ENCODE measurements around the gene SLC36A3.

Gene SLC36A3

DNA sequence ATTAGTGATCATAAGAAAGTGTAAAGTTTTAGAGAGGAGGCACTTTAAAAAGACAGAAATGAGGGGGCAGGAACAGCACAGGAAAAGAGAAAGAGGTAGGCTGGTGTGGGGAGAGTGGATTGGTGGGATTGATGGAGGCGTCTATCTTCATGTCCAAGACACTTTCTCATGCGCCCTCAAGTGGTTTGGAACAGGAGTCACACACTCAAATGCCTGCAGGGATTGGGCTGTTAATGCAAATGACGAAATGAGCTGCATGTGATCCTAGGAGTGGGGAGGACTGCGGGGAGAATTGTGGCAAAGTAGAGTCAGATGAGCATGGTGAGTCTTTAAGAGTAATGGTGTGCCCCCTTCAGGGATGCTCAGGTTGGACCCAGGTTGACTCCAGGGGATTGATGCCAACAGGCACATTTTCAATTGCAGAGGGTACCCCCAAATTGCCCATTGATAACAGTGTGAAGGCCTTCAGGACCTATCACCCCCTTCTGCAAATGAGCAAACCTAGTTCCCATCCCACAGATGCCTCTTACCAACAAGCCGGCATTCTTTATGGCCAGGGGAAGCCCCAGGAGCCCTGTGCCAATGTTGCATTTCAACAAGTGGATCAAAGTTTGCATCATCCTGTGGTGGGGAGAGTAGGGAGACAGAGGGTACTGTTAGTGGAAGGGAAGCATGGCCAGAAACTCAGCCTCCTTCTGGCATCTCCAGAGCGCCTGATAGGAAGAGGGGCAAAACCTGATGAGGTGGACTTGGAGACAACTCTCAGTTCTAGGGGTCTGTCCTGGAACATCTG, 5.3 kb downstream of the SLC36A3 start:
- no peak for DNase-seq (ENCODE audit: low read depth)

DNA sequence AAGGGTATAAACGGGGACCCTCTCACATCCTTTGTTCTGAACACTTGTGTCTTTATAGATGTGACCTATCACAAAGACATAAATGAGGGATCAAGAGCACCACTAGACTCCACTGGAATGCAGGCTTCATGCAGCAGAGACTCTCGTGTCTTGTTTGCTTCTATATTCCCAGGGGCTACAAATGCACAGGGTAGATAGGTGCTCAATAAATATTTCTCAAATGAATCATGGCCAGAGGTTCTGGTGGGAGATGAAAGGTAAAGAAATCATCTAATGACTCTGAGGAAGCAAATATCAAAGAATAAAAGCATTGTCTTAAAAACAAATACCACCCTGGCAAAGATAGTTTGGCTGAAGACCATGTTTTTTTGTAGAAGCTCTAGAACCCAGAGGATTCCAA, 6.6 kb downstream of the SLC36A3 start:
- DNase-seq (ENCODE audit: low read depth), result no peak

DNA sequence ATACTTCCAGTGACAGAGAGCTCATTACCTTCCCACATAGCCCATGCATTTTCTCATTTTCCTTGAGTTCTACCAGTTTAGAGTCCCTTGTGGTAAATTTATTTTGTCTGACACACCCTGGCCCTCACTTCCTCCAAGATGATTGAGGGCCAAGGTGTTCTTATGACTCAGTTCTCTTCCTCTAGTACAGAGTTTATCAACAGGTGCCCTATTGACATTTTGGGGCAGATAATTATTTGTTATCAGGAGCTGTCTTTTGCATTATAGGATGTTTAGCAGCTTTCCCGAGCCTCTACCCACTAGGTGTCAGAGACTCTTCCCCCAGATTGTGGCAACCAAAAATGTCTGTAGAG, 7.1 kb downstream of the SLC36A3 start:
- DNase-seq (ENCODE audit: low read depth), result no peak

DNA sequence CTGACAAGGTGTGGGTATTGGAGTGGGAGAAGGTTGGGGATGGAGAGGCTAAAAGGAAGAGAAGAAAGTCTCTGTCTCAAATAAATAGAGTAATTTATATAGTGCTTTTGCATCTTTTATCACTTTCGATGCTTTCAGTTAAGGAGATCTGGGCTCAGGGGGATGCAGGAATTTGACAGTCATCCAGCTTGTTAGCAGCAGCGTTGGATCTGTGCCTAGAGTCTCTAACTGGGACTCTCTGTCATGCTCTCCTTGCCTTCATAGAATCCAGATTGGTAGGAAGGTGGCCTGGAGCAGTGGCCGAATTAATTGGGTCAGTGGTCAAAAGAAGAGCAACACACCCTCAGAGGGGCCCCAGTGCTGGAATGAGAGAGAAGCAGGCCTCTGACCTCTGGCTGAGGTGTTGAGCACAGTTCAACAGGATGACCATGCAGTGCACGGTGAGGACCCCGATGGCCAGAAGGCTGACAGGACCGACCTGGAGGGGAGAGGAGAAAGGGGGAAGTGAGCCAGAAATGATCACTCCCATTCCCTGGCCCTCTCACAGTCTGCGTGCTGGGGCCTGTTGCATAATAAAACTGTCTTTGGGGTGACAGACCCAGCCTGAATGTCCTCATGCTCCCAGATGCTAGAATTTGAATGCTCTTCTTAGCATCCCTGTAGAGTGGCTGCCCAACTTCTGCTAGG, 7.6 kb downstream of the SLC36A3 start:
- DNase-seq (ENCODE audit: low read depth), result no peak

DNA sequence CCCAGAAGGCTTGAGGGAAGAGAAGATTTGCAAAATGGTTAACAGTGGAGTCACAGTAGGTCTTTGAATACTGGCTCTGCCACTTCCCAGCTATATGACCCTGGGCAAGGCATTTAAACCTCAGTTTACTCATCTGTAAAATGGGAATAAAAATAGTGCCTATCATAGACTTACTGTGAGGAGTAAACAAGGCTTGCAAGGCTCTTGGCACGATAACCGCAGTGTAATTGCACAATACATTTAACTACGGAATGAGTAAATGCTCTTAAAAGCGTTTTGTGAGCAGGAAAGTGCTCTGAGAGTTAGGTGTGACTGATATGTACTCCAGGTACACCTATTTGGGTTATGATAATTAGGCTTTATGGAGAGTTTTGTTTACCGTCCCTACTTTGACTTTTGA, 8.4 kb downstream of the SLC36A3 start:
- DNase-seq (ENCODE audit: low read depth), result no peak

DNA sequence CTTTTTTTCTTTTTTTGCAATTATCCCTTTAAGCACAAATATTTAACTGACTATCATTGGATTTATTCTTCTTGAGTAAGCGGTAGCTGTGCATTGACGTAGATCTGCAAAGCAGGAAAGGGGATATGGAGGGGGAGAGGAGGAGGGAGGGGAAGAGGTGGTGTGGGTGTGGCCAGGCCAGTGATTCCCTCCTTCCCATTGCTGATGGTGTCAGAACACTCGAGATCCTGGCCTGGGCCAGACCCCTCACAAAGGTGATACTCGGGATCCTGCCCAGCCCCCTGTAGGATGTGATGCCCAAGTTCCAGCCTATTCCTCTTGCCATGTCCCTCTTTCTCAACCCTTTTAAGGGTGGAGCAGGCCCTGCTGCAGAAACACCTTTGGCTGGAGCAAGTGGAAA, 9.9 kb downstream of the SLC36A3 start:
- no peak for DNase-seq (ENCODE audit: low read depth)

DNA sequence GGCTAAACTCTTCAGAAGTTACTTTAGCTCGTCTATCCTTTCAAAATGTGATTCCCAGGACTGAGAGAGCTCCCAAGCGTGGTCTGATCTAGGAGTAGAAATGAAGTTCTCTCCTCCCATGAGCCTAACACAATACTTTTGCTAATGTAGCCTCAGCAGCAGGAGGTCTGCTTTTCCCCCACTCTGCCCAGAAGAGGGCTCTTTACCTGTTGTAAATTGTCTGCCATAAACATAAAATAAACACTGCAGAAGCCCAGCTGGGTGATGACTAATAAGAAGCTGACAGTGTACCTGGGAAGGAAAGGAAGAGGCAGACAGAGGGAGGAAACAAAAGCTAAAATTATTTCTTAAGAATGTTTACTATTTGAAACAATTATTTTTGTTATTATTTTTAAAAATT, 15.4 kb downstream of the SLC36A3 start:
- no peak for DNase-seq (ENCODE audit: low read depth)

DNA sequence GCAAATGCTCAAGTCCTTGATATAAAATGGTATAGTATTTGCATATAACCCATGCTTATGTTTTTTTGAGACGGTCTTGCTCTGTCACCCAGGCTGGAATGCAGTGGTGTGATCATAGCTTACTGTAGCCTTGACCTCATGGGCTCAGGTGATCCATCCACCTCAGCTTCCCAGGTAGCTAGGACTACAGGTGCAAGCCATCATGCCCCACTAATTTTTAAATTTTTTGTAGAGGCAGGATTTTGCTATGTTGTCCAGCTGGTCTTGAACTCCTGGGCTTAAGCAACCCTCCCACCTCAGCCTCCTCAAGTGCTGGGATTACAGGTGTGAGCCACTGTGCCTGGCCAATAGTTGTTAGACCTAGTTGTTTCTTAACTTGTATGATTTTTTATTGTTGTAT, 17.3 kb downstream of the SLC36A3 start:
- no peak for DNase-seq (ENCODE audit: low read depth)

DNA sequence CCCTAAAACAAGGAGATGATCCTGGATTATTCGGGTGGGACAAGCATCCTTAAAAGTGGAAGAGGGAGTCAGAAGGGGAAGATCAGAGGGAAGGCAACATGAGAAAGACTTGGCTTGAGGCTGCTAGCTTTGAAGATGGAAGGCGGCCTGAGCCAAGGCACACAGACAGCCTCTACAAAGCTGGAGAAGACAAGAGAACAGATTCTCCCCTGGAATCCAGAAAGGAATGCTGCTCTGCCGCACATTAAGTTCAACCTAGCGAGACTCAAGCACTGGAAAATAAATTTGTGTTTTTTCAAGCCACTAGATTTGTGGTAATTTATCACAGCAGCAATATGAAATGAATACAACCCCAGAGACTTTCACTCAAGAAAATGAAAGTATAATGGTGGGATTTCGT, 17.9 kb downstream of the SLC36A3 start:
- no peak for DNase-seq (ENCODE audit: low read depth)

DNA sequence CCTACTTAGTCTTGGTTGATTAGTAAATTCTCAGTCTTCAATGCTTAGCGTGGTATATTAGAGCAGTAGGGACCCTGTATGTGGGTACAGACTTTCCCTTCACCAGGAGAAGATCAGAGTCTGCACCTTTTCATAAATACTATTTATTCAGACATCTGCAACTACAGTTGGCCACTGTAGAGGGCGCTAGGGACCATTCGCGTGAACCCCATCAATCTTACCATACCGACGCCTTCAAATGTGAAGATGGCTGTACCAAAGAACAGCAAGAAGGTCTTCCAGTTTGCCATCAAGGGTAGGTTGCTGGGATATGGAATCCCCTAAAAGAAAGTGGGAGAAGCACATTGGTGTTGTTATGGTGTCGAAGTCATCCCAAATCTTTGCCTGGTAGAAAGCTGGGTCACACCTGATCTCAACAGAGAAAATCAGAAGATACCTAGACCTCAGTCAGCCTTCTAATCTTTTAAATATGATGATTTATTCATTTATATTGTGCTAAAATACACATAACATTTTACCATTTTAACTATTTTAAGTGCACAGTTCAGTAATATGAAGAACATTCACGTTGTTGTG, 19.1 kb downstream of the SLC36A3 start:
- DNase-seq (ENCODE audit: low read depth), result no peak

DNA sequence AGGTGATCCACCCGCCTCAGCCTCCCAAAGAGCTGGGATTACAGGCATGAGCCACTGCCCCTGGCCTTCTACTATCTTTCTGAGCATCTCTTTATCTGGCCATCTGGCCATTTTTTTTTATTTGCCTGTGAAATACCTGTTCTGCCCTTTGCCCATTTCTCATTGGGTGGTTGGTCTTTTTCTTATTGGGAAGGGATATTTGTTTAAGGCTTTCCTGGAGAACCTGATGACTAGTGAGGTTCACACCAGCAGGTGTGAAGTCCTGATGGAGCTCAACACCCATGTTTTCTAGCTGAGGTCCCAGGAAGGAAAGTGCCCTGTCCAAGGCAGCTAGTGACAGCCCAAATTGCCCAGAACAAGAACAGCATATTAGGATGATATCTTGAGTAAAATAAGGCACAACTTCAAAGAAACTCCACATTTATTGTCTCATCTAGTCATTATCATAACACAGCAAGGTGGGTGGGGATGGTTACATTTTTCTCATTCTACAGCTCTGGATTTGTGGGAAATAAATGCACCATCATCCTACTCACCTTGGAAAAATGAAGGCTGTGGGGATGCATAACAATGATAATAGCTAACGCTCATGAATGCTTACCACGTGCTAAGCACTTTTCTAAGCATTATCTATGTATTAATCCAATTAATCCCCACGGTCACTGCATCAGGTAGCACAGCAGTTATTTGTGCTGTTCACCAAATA, 20.3 kb downstream of the SLC36A3 start:
- no peak for DNase-seq (ENCODE audit: low read depth)

DNA sequence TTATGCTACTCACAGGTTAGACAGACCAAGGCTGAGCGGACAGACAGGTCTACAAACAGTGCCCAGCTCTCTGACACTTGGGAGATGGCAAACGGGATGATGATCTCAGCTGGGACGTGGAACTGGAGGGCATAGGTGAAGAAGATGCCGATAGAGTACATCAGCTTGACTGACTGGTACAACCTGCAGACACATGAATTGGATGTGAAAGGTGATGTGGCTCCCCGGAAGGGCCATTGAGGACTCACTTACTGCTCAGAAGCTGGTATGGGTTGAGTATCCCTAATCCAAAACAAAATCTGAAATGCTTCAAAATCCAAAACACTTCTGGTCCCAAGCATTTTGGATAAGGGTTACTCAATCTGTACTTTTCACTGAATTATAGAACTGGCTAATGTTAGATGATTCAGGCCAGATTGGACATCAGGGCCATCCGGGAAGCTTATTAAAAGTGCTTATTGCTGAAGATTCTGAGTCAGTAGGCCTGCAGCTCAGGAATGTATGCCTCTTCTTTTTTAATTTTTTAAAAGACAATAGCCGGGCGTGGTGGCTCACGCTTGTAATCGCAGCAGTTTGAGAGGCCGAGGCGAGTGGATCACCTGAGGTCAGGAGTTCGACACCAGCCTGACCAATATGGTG, 22.4 kb downstream of the SLC36A3 start:
- no peak for DNase-seq (ENCODE audit: low read depth)

DNA sequence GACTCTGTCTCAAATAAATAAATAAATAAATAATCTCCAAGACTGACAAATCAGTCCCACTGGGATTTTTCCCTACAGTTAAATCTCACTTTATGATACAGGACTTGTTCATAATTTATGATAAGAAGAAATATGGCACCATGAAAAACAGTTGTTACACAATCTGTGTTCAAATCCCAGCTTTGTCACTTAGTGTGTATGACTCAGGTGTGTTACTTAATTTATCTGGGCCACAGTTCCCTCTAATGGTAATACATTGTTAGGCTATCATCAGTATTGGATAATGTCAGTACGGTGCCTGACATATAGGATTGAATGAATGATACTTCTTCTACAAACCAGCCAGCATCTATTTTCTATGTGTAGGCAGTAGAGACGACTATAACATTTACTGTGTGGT, 23.1 kb downstream of the SLC36A3 start:
- DNase-seq (ENCODE audit: low read depth), result no peak

DNA sequence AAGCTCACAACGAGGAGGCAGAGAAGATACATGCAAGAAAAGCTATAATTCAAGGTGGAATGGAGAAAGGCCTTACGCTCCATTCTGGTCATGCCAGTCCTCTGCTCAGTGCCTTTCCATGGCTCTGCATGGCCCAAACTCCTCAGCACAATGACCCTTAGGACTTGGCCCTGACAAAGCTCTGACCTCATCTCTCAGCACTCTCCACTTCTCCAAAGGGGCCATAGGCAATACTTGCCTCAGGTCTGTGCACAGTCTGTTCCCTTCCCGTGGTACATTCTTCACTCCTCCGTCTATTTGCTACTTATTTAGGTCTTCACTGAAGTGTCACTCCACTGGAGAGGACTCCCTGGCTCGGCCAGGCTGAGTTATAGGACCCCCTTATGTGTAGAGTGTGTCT, 24.7 kb downstream of the SLC36A3 start:
- DNase-seq (ENCODE audit: low read depth), result no peak

DNA sequence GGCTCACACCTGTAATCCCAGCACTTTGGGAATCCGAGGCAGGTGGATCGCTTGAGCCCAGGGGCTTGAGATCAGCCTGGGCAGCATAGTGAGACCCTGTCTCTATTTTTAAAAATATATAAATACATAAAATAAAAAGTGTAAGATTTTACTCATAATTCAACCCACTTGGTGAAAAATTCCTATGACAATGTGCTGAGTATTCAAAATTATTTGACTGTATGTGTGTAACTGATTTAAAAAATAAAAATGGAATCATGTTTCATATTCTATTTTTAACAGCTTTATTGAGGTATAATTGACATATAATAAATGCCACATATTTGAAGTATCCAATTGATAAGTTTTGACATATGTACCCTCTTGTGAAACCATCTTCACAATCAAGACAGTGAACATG, 27.8 kb downstream of the SLC36A3 start:
- DNase-seq (ENCODE audit: low read depth), result no peak

DNA sequence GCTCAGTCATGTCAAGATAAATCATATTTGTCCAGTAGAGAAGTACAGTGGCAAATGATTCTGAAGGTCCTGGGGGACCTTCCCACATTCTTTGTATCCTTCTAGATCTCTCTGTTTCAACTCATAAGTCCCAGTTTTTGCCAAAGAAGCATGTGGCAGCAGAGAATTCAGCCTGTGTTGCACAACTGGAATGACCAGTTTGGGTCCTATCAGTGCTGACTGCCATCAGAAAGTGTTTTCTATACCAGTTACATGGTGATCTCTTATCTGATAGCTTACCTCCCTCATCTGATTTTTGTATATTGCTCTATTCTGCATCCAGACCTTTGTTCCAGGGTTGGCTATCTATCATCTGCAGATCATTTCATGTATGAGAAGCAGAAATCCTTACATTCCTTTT, 28.9 kb downstream of the SLC36A3 start:
- DNase-seq (ENCODE audit: low read depth), result no peak

DNA sequence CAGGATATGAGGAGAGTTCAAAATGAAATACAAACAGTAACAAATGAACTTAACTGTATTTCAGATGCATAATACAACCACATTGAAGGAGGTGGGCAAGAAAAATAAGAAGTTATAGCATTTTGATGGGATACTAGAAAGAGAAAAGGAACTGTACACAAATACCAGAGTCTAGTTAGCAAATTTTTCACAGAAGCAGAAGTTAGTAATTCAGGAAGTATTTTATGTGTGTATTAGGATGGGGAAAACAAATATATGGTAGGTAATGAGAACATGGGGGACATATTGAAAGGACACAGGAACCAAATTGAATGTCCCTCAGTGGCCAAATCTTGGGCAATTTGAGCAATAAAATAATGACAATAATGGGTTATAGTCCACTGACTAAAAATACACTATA, 32.2 kb downstream of the SLC36A3 start:
- no peak for DNase-seq (ENCODE audit: low read depth)

DNA sequence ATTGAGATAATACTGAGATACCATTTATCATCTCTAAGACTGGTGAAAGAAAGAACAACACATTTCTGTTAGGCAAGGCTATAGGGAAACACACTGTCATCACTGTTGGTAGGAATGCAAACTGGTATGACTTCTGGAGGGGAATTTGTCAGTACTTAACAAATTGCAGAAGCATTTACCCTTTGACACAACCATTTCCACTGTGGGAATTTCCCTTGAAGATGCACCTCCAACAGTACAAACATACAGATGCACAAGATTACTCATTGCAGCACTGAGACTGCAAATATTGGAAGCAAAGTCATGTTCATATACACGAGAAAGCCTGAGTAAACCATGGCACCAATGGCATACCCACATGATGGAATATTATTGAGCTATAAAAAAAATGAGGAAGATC, 33.0 kb downstream of the SLC36A3 start:
- no peak for DNase-seq (ENCODE audit: low read depth)

DNA sequence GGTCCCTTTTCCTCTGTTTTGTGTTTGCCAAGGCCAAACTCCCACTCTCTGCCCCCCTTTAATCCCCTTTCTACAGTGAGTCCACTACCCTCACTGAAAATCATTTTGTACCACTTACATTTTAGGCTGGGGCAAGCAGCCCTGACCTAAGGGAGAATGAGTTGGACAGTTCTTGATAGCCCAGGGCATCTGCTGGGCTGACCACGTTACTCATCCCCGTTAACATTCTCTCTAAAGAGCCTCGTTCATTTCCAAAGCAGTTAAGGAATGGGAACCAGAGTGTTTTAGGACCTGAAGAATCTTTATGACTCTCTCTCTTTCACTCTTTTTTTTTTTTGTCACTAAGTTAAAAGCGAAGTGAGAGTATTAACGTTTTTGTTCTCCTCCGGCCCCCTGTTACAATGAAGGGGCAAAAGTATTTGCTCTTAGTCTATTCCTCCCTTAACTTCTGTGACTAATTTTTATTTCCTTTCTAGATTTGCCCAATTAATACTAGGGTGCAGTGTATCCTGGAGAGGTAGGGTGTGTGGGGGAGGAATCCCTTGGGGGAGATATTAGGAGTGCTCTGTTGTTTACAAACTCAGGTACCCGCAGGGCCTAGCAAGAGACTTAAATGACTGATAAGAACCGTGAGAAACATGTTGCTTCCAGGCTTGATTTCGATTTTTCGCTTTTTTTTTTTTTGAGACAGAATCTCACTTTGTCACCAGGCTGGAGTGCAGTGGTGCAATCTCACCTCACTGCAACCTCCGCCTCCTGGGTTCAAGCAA, 35.9 kb downstream of the SLC36A3 start:
- no peak for DNase-seq (ENCODE audit: low read depth)

DNA sequence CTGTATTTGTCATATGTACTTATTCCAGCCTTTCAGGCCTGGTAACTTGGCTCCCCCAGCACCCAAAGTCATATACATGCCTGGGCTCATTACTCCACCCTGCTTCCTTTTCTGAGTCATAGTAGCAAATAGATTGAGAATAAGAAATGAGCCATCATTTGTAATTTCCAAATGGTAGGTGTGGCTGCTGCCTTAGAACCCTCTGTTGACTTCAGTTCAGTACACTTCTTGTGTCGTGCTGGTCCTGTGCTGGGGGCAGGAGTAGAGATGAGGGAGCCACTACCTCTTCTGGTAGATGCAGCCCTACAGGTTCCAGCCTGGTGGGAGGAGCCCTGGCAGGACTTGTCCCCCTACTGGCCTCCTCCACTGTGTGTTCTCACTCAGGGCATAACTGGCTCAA, 39.5 kb downstream of the SLC36A3 start:
- no peak for DNase-seq (ENCODE audit: low read depth)

DNA sequence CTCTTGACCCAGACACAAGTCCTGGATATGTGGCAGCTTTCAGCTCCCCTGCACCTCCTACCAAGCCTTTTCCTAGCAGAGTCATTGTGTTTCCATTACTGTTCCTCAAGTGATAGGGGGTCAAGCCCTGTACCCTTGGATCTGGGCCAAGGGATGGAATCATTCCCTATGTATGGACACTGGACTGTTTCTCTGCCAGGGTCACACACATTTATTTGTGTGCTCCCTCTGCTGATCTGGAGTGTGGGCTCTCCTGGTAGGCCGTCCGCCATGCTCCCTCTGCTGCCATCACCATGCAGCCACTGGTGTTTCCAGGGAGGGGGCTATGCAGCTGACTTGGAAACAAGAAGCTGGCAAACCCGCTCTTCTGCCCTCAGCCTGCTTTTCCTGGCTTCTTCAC, 41.0 kb downstream of the SLC36A3 start:
- DNase-seq (ENCODE audit: low read depth), result no peak

DNA sequence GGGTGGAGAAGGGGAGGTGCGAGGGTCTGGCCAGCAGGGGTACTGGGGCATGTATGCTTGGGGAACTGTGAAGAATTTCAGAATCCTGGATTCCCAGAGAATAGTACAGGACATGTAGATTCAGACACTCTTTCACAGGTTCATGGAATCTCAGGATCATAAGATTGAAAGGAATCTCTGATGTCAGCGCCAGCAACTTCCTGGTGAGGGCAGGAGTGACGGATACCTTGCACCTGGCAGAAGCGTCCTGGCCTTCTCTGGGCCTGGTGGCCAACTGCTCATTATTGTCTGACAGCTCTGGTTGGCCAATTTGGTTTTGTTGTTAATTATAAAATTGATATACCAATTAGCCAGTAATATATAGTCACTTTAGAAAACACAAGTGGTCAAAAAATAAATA, 43.6 kb downstream of the SLC36A3 start:
- DNase-seq (ENCODE audit: low read depth), result no peak
